H7 (cell line): Measurements from ENCODE around the gene FGF3. TPM values are rescaled to one million over a fixed set of nuclear protein-coding genes. Genes with fewer than 3 reads are reported as not detected.

Experiments used
- DNase-seq: peaks from one replicate; pipeline ENCODE4 v3.0.0; 2012
- H3K27me3 ChIP-seq: 2 replicates; pipeline ENCODE4 v1.6.0; 2011; ENCODE audit warnings: mild to moderate bottlenecking, low read length; ENCODE audit not compliant: control insufficient read depth, insufficient read depth
- H3K36me3 ChIP-seq: replicated peaks from 2 replicates; pipeline ENCODE4 v1.5.1; 2011; ENCODE audit warnings: low read length; ENCODE audit not compliant: control insufficient read depth, insufficient read depth
- H3K4me3 ChIP-seq: 2 replicates; pipeline ENCODE4 v1.5.1; 2011; ENCODE audit warnings: low read depth, mild to moderate bottlenecking, control low read depth, low read length, moderate library complexity; ENCODE audit not compliant: insufficient read depth
- total RNA-seq: library from RNA; depleted of rRNA; stranded (reverse); fragments of >200 nt; shearing (Covaris generic); gene quantifications from 2 replicates; pipeline ENCODE4 v1.2.3, GENCODE V29; 2014; rRNA removed

FGF3 gene
- total RNA-seq: 0.15 TPM in 1 of 2 replicates, not detected in the other

- peak; percentile 83 for DNase-seq
- Histone ChIP-seq H3K36me3 (no peaks in the 10 kb centered on the region; the same call in 1 of the 2 replicates), H3K4me3 (peak within 1 kb of the TSS; percentile 32), H3K27me3 (peaks cover 74% of the 10 kb centered on the region)
These were observed at the start of gene FGF3 for GRCh38 chr11:69818603-69819441. TSS of gene FGF3 (minus strand) at chr11:69819416. CDS start at chr11:69818933, 483 bp downstream.

DNA sequence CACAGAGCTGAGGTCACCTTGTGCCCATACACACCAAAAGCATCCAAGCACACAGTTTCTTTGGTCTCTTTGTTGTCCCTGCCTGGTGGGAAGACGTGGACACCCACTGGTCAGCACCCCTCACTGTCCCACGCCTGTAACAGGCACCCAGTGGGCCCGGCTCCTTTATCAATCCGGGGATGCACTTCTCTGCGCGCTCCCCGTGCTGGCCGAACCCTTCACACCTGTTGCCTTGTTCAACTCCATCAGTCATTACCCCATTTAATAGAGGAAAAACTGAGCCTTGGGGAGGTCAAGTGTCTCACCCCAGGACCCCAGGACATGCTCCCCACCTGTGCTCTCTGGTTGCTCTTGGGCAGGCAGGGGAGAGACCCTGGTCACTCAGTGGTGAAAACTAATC lies 49.7 kb upstream of the FGF3 start:
- H3K4me3 ChIP-seq: no peak overlapping the region
- DNase-seq: no peak
- H3K27me3 ChIP-seq: peaks cover 3% of the 10 kb centered on the region
- H3K36me3 ChIP-seq: no peaks in the 10 kb centered on the region

GRCh38 chr11:69868006-69868810 lies 49.0 kb upstream of the FGF3 start:
- Histone ChIP-seq H3K4me3 (no peak overlapping the region), H3K27me3 (peaks cover 3% of the 10 kb centered on the region), H3K36me3 (no peaks in the 10 kb centered on the region)
- peak; percentile 85 for DNase-seq

- no peaks in the 10 kb centered on the region for H3K36me3 ChIP-seq
- peak; percentile 39 for DNase-seq
- peaks cover 3% of the 10 kb centered on the region for H3K27me3 ChIP-seq
- H3K4me3 ChIP-seq: no peak overlapping the region
These were observed 48.1 kb upstream of the FGF3 start for GRCh38 chr11:69867076-69868005.

GRCh38 chr11:69866648-69867047 lies 47.4 kb upstream of the FGF3 start:
- no peak overlapping the region for H3K4me3 ChIP-seq

GRCh38 chr11:69865707-69866106 lies 46.5 kb upstream of the FGF3 start:
- Histone ChIP-seq H3K4me3 (no peak overlapping the region), H3K27me3 (peaks cover 3% of the 10 kb centered on the region), H3K36me3 (no peaks in the 10 kb centered on the region)
- DNase-seq: no peak

More at GRCh38 chr11:69866648-69867047, 47.4 kb upstream of the FGF3 start:
- H3K27me3 ChIP-seq: peaks cover 3% of the 10 kb centered on the region
- no peaks in the 10 kb centered on the region for H3K36me3 ChIP-seq
- DNase-seq: no peak

- Histone ChIP-seq H3K4me3 (no peak overlapping the region), H3K27me3 (peaks cover 3% of the 10 kb centered on the region), H3K36me3 (no peaks in the 10 kb centered on the region)
- peak; percentile 29 for DNase-seq
These were observed 45.8 kb upstream of the FGF3 start for GRCh38 chr11:69864686-69865661.

- DNase-seq: peak; percentile 27
- no peaks in the 10 kb centered on the region for H3K36me3 ChIP-seq
- peaks cover 3% of the 10 kb centered on the region for H3K27me3 ChIP-seq
- H3K4me3 ChIP-seq: no peak overlapping the region
These were observed 44.5 kb upstream of the FGF3 start for GRCh38 chr11:69863544-69864200.

DNA sequence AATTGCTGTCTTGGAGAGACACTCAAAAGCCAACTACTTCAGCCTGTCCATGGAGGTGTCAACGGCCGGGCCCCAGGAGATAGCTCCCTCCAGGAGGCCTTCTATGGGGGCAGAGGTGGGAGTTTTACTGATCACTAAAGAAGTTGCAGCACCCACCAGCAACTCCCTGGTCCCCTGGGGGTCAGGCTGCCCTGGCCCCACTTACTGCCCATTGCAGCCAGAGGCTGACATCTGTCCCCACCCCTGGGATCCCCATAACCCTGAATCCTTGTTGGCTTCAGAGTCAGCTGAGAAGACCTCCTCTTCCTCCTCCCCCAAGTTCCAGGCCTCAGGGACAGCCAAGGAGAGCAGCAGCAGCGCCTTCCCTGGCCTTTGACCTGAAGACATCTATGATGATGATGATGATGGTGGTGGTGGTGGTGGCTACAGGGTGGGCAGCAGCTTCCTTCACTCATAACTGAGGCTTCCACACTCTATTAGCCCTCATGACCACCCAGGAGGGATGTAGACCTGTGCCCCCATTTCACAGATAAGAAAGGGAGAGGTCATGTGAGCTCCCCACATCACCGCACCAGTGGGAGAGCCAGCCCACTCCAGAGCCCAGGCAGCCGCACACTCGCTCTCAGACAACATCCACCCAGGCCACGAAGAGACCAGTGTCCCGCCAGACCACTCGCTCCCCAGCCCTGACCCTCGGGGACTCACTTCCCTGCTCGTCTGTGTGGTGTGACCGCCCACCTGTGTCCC lies 43.8 kb upstream of the FGF3 start:
- Histone ChIP-seq H3K4me3 (no peak overlapping the region), H3K36me3 (no peaks in the 10 kb centered on the region), H3K27me3 (peaks cover under 1% of the 10 kb centered on the region; the same call in 1 of the 2 replicates)
- no peak for DNase-seq

- Histone ChIP-seq H3K36me3 (no peaks in the 10 kb centered on the region), H3K4me3 (no peak overlapping the region), H3K27me3 (no peaks in the 10 kb centered on the region; the same call in 1 of the 2 replicates)
- DNase-seq: peak; percentile 33
These were observed 43.1 kb upstream of the FGF3 start for GRCh38 chr11:69862331-69862771.

GRCh38 chr11:69861901-69862300 lies 42.7 kb upstream of the FGF3 start:
- Histone ChIP-seq H3K27me3 (no peaks in the 10 kb centered on the region; the same call in 1 of the 2 replicates), H3K36me3 (no peaks in the 10 kb centered on the region), H3K4me3 (no peak overlapping the region)
- no peak for DNase-seq

GRCh38 chr11:69860796-69861445 lies 41.7 kb upstream of the FGF3 start:
- no peak for DNase-seq
- Histone ChIP-seq H3K4me3 (no peak overlapping the region), H3K27me3 (no peaks in the 10 kb centered on the region; the same call in 1 of the 2 replicates), H3K36me3 (no peaks in the 10 kb centered on the region)
